K562 (cell line): ENCODE results near the gene NDUFA13. TPM values are rescaled to one million over a fixed set of nuclear protein-coding genes. Genes with fewer than 3 reads are reported as not detected.

Source experiments
- ARID1B ChIP-seq: fragments of 450-650 bp; IDR thresholded peaks from 2 replicates; pipeline ENCODE4 v1.6.1; 2016; ENCODE audit warnings: antibody characterized with exemption, mild to moderate bottlenecking, inconsistent platforms
- CXXC5 ChIP-seq: fragments of 250-450 bp; sonication (Bioruptor Pico); IDR thresholded peaks from 2 replicates; pipeline ENCODE4 v1.8.0; 2022; ENCODE audit warnings: inconsistent platforms, mild to moderate bottlenecking, moderate library complexity
- GABPB2 ChIP-seq: fragments of 250-450 bp; sonication (Bioruptor Pico); conservative IDR thresholded peaks from 2 replicates; pipeline ENCODE4 v1.5.1; 2021; ENCODE audit warnings: mild to moderate bottlenecking
- KHSRP ChIP-seq: fragments of 450-650 bp; IDR thresholded peaks from 2 replicates; pipeline ENCODE4 v1.6.1; 2017
- NFXL1 ChIP-seq: fragments of 450-650 bp; formaldehyde crosslinking; IDR thresholded peaks from 2 replicates; pipeline ENCODE4 v1.4.0; 2021; ENCODE audit warnings: mild to moderate bottlenecking
- PTBP1 ChIP-seq: fragments of 200-400 bp; formaldehyde crosslinking; IDR thresholded peaks from 2 replicates; pipeline ENCODE4 v1.6.1; 2017; ENCODE audit warnings: low read depth, low read length
- RCOR1 ChIP-seq, 2 experiments: IDR thresholded peaks; 2 replicates each; pipeline ENCODE4 v1.6.1; 2012; ENCODE audit warnings: low read depth in 2 of 2, low read length in 2 of 2, borderline replicate concordance in 1 of 2, improper control_type of control experiment in 1 of 2
- RFX5 ChIP-seq: IDR thresholded peaks from 2 replicates; pipeline ENCODE4 v1.6.1; 2011; ENCODE audit warnings: low read depth, mild to moderate bottlenecking, improper control_type of control experiment, low read length
- SMARCC2 ChIP-seq: fragments of 450-650 bp; IDR thresholded peaks from 2 replicates; pipeline ENCODE4 v1.6.1; 2017; ENCODE audit warnings: antibody characterized with exemption, moderate library complexity, mild to moderate bottlenecking, low read depth
- polyA plus RNA-seq, 8 experiments: library from polyadenylated mRNA; depleted of rRNA in 4 of 8; stranded (reverse) in 5 of 8; unstranded in 3 of 8; fragments of >200 nt; fragmentation: Nextera tagmentation in 2 of 8; fragmentation: Illumina TruSeq in 1 of 8; extraction: Ambion mirVana in 2 of 8; extraction: Trizol in 1 of 8; gene quantifications; 2 replicates each; pipeline versions ENCODE4 v1.2.1 to v1.2.3, GENCODE V29; 2011 to 2014; ENCODE audit warnings: inconsistent platforms in 1 of 8, missing spikeins in 1 of 8
- total RNA-seq, 7 experiments: library from RNA; depleted of rRNA in 6 of 7; stranded (reverse); fragments of >200 nt in 6 of 7; fragmentation: Illumina TruSeq in 2 of 7; extraction: Trizol in 2 of 7; gene quantifications; 2 replicates each; pipeline versions ENCODE4 v1.2.1 to v1.2.3, GENCODE V29; 2011 to 2021; ENCODE audit warnings: low replicate concordance in 1 of 7
- TF ChIP-seq, protein P1 (sequence below): fragments of 450-650 bp; IDR thresholded peaks from 2 replicates; pipeline ENCODE4 v1.6.1; 2016; ENCODE audit warnings: mild to moderate bottlenecking, moderate library complexity
- TF ChIP-seq, protein P2 (sequence below): IDR thresholded peaks from 2 replicates; pipeline ENCODE4 v1.6.1; 2011; ENCODE audit warnings: borderline replicate concordance, low read depth, mild to moderate bottlenecking, moderate library complexity, low read length; ENCODE audit not compliant: insufficient read depth, poor library complexity, severe bottlenecking
- TF ChIP-seq, protein P3 (sequence below): fragments of 450-650 bp; IDR thresholded peaks from 2 replicates; pipeline ENCODE4 v1.6.1; 2016

Gene NDUFA13
- total and polyA plus RNA-seq, 9 of the 15 experiments (the other 6 are each of a cell fraction or from before 2014, with no cell fraction given): 146 to 596 (median 429) TPM

DNA sequence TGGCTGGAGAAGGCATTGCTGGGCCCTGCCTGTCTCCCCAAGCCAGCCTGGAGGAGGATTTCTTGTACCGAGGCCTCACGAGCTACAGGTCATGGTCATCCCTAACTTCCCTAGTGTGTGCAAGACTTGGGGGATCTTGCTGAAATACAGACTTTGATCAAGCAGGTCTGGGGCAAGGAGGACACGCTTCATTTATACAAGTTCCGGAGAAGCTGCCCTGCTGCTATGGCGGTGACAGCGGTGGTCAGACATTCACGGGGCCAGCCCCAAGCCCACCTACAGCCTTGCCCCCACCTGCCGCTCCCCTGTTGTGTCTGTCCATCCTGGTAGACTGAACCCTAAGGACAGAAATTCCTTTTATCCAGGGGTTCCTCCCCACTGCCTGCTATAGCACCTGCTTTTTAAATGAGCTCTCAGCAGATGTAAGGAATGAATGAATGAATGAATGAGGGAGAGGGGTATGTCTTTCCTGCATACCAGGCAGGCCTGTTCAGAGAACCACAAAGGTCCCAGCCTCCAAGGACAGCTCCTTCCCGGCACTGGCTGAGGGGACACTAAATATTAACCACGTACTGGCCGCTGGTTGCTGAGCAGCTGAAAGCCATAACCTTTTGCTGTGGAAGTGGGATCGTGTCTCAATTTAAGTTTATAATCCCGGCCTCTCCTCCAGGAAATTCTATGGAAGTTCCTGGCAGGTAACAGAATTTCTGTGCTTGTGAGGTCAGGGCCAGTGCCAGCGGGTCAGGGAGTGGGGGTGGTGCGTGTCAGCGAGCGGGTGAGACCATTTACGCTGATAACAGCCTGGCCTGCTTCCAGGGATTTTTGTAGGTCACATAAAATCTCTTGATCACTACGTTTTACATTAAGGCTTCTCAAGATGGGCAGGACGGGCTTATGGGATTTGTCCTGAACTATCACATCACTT, 27.8 kb upstream of the NDUFA13 start (continued):
- TF ChIP-seq, protein P1, sequence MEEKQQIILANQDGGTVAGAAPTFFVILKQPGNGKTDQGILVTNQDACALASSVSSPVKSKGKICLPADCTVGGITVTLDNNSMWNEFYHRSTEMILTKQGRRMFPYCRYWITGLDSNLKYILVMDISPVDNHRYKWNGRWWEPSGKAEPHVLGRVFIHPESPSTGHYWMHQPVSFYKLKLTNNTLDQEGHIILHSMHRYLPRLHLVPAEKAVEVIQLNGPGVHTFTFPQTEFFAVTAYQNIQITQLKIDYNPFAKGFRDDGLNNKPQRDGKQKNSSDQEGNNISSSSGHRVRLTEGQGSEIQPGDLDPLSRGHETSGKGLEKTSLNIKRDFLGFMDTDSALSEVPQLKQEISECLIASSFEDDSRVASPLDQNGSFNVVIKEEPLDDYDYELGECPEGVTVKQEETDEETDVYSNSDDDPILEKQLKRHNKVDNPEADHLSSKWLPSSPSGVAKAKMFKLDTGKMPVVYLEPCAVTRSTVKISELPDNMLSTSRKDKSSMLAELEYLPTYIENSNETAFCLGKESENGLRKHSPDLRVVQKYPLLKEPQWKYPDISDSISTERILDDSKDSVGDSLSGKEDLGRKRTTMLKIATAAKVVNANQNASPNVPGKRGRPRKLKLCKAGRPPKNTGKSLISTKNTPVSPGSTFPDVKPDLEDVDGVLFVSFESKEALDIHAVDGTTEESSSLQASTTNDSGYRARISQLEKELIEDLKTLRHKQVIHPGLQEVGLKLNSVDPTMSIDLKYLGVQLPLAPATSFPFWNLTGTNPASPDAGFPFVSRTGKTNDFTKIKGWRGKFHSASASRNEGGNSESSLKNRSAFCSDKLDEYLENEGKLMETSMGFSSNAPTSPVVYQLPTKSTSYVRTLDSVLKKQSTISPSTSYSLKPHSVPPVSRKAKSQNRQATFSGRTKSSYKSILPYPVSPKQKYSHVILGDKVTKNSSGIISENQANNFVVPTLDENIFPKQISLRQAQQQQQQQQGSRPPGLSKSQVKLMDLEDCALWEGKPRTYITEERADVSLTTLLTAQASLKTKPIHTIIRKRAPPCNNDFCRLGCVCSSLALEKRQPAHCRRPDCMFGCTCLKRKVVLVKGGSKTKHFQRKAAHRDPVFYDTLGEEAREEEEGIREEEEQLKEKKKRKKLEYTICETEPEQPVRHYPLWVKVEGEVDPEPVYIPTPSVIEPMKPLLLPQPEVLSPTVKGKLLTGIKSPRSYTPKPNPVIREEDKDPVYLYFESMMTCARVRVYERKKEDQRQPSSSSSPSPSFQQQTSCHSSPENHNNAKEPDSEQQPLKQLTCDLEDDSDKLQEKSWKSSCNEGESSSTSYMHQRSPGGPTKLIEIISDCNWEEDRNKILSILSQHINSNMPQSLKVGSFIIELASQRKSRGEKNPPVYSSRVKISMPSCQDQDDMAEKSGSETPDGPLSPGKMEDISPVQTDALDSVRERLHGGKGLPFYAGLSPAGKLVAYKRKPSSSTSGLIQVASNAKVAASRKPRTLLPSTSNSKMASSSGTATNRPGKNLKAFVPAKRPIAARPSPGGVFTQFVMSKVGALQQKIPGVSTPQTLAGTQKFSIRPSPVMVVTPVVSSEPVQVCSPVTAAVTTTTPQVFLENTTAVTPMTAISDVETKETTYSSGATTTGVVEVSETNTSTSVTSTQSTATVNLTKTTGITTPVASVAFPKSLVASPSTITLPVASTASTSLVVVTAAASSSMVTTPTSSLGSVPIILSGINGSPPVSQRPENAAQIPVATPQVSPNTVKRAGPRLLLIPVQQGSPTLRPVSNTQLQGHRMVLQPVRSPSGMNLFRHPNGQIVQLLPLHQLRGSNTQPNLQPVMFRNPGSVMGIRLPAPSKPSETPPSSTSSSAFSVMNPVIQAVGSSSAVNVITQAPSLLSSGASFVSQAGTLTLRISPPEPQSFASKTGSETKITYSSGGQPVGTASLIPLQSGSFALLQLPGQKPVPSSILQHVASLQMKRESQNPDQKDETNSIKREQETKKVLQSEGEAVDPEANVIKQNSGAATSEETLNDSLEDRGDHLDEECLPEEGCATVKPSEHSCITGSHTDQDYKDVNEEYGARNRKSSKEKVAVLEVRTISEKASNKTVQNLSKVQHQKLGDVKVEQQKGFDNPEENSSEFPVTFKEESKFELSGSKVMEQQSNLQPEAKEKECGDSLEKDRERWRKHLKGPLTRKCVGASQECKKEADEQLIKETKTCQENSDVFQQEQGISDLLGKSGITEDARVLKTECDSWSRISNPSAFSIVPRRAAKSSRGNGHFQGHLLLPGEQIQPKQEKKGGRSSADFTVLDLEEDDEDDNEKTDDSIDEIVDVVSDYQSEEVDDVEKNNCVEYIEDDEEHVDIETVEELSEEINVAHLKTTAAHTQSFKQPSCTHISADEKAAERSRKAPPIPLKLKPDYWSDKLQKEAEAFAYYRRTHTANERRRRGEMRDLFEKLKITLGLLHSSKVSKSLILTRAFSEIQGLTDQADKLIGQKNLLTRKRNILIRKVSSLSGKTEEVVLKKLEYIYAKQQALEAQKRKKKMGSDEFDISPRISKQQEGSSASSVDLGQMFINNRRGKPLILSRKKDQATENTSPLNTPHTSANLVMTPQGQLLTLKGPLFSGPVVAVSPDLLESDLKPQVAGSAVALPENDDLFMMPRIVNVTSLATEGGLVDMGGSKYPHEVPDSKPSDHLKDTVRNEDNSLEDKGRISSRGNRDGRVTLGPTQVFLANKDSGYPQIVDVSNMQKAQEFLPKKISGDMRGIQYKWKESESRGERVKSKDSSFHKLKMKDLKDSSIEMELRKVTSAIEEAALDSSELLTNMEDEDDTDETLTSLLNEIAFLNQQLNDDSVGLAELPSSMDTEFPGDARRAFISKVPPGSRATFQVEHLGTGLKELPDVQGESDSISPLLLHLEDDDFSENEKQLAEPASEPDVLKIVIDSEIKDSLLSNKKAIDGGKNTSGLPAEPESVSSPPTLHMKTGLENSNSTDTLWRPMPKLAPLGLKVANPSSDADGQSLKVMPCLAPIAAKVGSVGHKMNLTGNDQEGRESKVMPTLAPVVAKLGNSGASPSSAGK: no peak
- TF ChIP-seq KHSRP: no peak
- peak; percentile 60 for TF ChIP-seq CXXC5 (CRISPR knock-in tag)
- no peak for TF ChIP-seq NFXL1 (CRISPR knock-in tag)
- peak in 1 of 2 experiments; percentile 70; a peak in 2 of 4 replicates for TF ChIP-seq RCOR1 (IDR thresholded peaks at IDR 0.05; ENCODE audit: borderline replicate concordance in 1 of 2, low read depth in 2 of 2, low read length in 2 of 2)
- TF ChIP-seq ARID1B: peak; percentile 58
- no peak for TF ChIP-seq GABPB2 (CRISPR knock-in tag)
- TF ChIP-seq, protein P2, sequence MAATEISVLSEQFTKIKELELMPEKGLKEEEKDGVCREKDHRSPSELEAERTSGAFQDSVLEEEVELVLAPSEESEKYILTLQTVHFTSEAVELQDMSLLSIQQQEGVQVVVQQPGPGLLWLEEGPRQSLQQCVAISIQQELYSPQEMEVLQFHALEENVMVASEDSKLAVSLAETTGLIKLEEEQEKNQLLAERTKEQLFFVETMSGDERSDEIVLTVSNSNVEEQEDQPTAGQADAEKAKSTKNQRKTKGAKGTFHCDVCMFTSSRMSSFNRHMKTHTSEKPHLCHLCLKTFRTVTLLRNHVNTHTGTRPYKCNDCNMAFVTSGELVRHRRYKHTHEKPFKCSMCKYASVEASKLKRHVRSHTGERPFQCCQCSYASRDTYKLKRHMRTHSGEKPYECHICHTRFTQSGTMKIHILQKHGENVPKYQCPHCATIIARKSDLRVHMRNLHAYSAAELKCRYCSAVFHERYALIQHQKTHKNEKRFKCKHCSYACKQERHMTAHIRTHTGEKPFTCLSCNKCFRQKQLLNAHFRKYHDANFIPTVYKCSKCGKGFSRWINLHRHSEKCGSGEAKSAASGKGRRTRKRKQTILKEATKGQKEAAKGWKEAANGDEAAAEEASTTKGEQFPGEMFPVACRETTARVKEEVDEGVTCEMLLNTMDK: no peak
- TF ChIP-seq RFX5: no peak
- TF ChIP-seq, protein P3, sequence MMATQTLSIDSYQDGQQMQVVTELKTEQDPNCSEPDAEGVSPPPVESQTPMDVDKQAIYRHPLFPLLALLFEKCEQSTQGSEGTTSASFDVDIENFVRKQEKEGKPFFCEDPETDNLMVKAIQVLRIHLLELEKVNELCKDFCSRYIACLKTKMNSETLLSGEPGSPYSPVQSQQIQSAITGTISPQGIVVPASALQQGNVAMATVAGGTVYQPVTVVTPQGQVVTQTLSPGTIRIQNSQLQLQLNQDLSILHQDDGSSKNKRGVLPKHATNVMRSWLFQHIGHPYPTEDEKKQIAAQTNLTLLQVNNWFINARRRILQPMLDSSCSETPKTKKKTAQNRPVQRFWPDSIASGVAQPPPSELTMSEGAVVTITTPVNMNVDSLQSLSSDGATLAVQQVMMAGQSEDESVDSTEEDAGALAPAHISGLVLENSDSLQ: no peak
- TF ChIP-seq PTBP1: no peak
- TF ChIP-seq SMARCC2: no peak
